Endothelial cell (in vitro differentiated cells): ENCODE data around the gene HBS1L. TPM values are rescaled to one million over a fixed set of nuclear protein-coding genes. Genes with fewer than 3 reads are reported as not detected.

Experiments
- DNase-seq: peaks from one replicate; pipeline ENCODE4 v3.0.0; 2021; ENCODE audit warnings: low spot score
- H3K27ac Mint-ChIP-seq: one replicate; pipeline ENCODE4 v1.8.0; 2021; ENCODE audit warnings: mixed read lengths, inconsistent platforms; ENCODE audit not compliant: unreplicated experiment
- H3K27me3 Mint-ChIP-seq: one replicate; pipeline ENCODE4 v1.8.0; 2021; ENCODE audit warnings: mild to moderate bottlenecking, moderate library complexity, mixed read lengths, inconsistent platforms; ENCODE audit not compliant: unreplicated experiment
- H3K36me3 Mint-ChIP-seq: one replicate; pipeline ENCODE4 v1.8.0; 2021; ENCODE audit warnings: mild to moderate bottlenecking, low read depth, mixed read lengths, inconsistent platforms; ENCODE audit not compliant: unreplicated experiment
- H3K4me1 Mint-ChIP-seq: one replicate; pipeline ENCODE4 v1.8.0; 2021; ENCODE audit warnings: mild to moderate bottlenecking, mixed read lengths, inconsistent platforms; ENCODE audit not compliant: unreplicated experiment
- H3K4me3 Mint-ChIP-seq: one replicate; pipeline ENCODE4 v1.8.0; 2021; ENCODE audit warnings: mild to moderate bottlenecking, mixed read lengths, inconsistent platforms; ENCODE audit not compliant: unreplicated experiment
- H3K9me3 Mint-ChIP-seq: one replicate; pipeline ENCODE4 v1.8.0; 2021; ENCODE audit warnings: mixed read lengths, inconsistent platforms; ENCODE audit not compliant: unreplicated experiment
- CTCF ChIP-seq: fragments of 200-600 bp; sonication (generic); IDR thresholded peaks from one replicate; pipeline ENCODE4 v1.5.0; 2021; ENCODE audit warnings: antibody characterized with exemption; ENCODE audit not compliant: unreplicated experiment
- total RNA-seq: library from RNA; stranded (reverse); fragmentation: NEBNext Ultra II Directional; extraction: Animal tissue kit (Norgen Biotek cat#: 25700); gene quantifications from one replicate; pipeline ENCODE4 v1.2.1, GENCODE V29; 2021; ENCODE audit not compliant: unreplicated experiment

HBS1L gene
- total RNA-seq, 1 donor from 2014 or later, result 93.3 TPM

DNA sequence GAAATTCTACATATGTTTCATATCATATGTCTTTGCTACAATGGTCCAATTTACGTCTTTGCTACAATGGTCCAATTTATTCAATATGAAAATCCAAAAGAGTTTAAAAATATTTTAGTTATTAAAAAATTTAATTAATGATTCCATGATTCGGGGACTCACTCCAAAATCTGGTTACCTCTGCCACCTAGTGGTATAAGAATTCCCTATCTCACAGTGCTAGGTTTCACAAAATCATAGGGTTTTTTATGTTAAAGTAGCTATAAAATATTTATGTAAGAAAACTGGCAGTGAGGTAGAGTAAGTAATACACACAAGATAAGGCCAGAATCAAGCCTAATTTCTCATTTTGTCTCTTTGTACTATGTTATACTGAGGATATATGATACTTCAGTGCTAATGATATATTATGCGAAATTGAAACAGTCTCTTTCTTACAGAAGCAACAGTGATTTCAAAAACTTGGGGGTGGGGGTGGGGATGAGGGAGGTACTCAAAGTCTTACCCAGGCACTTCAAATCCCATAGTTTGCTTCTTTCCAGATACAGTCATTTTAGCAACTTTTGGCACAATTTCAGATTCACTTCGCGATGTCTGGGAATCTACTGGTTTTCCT, 52.3 kb downstream of the HBS1L start:
- no peak overlapping the region for H3K4me3 Mint-ChIP-seq
- no peak for DNase-seq
- H3K27ac Mint-ChIP-seq, result no peak overlapping the region
- H3K36me3 Mint-ChIP-seq, result no peaks in the 10 kb centered on the region
- H3K27me3 Mint-ChIP-seq, result no peaks in the 10 kb centered on the region
- H3K4me1 Mint-ChIP-seq, result no peaks in the 10 kb centered on the region
- peak; percentile 70 for TF ChIP-seq CTCF
- no peaks in the 10 kb centered on the region for H3K9me3 Mint-ChIP-seq

GRCh38 chr6:134999107-134999506, 55.5 kb downstream of the HBS1L start:
- no peaks in the 10 kb centered on the region for H3K9me3 Mint-ChIP-seq
- H3K4me3 Mint-ChIP-seq, result no peak overlapping the region
- H3K36me3 Mint-ChIP-seq, result no peaks in the 10 kb centered on the region
- no peak for TF ChIP-seq CTCF
- H3K27me3 Mint-ChIP-seq, result no peaks in the 10 kb centered on the region
- H3K27ac Mint-ChIP-seq, result no peak overlapping the region
- DNase-seq, result no peak
- H3K4me1 Mint-ChIP-seq, result no peaks in the 10 kb centered on the region

DNA sequence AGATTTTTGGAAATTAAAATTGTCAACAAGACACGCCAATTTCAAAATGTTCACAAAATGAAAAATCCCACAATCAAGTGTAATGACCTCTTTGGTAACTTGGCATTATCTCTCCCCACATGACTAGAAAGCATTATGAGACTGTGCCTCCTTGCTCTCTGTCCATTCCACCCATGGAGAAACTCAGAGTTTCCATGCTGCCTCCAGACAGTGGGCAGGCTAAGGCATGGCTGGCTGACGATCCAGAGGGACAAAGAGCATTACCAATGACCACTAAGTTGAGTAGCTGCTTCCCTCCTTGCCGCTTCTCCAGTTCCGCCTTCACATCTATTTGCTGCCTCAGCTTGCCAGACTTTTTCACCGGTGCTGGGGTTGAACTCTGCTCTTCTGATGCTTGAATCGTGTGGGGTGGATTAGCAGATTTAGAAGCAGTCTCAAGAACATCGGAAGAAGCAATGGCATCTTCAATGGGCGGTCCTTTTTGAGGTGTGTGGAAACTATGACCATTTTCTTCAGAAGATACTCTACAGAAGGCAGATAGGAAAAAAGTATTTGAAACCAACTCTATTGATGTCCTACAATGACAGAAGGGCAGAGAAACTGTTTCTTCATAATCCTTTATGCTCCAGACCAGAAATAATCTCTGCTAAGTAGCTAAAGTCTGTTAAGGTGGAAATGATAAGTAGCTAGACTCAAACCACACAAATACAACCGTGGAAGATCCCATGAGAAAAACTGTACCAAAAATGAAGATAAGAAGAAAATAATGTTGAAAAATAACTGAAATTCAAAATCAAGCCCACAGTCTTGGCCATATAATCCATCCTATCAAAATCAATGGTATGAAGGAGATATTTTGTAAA, 57.3 kb downstream of the HBS1L start:
- no peak overlapping the region for H3K4me3 Mint-ChIP-seq
- H3K9me3 Mint-ChIP-seq, result no peaks in the 10 kb centered on the region
- no peaks in the 10 kb centered on the region for H3K36me3 Mint-ChIP-seq

GRCh38 chr6:134995536-134995935, 59.1 kb downstream of the HBS1L start:
- Mint-ChIP-seq H3K27me3 (no peaks in the 10 kb centered on the region), H3K36me3 (peaks cover 3% of the 10 kb centered on the region), H3K9me3 (no peaks in the 10 kb centered on the region), H3K27ac (no peak overlapping the region), H3K4me3 (no peak overlapping the region), H3K4me1 (peaks cover 5% of the 10 kb centered on the region)
- TF ChIP-seq CTCF, result no peak
- no peak for DNase-seq

More for the DNA sequence above, 57.3 kb downstream of the HBS1L start:
- H3K27me3 Mint-ChIP-seq, result no peaks in the 10 kb centered on the region
- no peaks in the 10 kb centered on the region for H3K4me1 Mint-ChIP-seq
- DNase-seq, result no peak
- H3K27ac Mint-ChIP-seq, result no peak overlapping the region
- no peak for TF ChIP-seq CTCF

DNA sequence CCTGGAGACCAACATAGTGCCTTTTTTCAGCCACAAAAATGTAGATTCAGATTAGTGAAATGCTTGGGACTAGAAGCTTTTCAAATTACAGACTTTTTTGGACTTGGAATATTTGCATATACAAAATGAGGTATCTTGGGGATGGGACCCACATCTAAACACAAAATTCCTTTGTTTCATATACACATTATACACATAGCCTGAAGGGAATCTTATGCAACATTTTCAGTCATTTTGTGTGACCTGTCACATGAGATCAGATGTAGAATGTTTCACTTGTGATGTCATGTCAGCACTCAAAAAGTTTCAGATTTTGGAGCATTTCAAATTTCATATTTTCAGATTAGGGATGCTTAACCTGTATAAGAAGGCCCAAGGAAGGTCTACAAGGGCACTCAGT, 60.2 kb downstream of the HBS1L start:
- Mint-ChIP-seq H3K36me3 (peaks cover 3% of the 10 kb centered on the region), H3K4me3 (no peak overlapping the region), H3K4me1 (peaks cover 5% of the 10 kb centered on the region)

More for the DNA sequence above, 60.2 kb downstream of the HBS1L start:
- DNase-seq, result no peak
- no peak for TF ChIP-seq CTCF
- Mint-ChIP-seq H3K27me3 (no peaks in the 10 kb centered on the region), H3K27ac (no peak overlapping the region), H3K9me3 (no peaks in the 10 kb centered on the region)
